Iris pigment epithelial cell (primary cell): ENCODE data around the gene IL31.
"Not testable (repeated sequence)": the region's sequence is repeated elsewhere in the genome, so short reads cannot be mapped to it uniquely, and the experiment has no call there.

ENCODE experiments used
- DNase-seq: peaks from one replicate; pipeline ENCODE4 v3.0.0-alpha.2; 2011; ENCODE audit warnings: low read depth

IL31 gene

DNA sequence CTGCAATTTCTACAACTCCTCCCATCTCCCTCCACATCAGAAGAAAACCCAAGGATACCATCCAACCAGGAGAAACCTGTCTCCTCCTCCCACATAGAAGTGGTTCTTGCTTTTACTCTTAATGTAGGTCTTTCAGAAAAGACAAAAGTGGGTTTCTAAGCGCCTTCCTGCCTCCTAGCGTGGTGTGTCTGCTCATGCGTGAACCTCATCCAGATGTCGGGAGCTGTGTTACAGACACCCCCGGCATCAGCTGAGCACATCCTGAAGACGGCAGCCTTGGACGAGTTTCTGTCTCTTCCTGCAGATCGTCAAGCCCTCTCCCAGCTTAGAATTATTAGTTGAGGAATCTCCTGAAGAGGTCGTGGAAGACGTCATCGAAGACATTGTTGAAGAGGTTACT, 18.4 kb upstream of the IL31 start:
- DNase-seq = no peak

DNA sequence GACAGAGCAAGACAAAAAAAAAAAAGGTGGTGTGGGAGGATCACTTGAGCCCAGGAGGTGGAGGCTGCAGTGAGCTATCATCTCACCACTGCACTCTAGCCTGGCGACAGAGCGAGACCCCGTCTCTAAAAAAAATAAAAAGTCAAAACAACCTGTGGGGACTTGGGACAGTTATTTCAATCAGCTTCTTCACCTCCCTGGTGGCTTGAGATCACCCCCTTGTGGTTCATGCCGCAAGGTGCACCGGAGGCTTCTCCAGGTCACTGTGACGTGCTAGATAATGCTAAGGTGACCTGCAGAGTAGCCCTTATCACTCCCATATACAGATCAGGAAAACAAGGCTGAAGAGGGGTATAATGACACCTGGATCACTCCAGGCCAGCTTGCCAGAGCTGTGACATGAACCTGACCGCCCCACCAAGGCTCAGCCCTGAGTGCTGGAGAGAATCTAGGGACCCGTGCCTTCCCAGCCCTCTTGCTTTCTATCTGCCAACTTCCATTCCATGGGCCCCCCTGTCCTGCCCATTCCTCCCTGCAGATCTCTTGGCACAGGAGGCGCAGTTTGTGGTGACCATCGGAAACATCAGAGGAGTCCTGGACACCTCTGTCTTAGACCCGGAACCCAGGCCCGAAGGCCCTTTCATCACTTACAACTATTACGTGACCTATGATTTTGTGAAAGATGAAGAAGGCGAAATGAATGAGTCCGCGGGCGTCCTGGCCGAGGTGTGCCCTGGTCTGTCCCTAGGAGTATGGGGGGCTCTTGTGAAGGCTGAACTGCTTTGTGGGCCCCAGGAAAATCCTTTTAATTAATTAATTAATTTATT, 17.0 kb upstream of the IL31 start:
- peak; percentile 58 for DNase-seq

DNA sequence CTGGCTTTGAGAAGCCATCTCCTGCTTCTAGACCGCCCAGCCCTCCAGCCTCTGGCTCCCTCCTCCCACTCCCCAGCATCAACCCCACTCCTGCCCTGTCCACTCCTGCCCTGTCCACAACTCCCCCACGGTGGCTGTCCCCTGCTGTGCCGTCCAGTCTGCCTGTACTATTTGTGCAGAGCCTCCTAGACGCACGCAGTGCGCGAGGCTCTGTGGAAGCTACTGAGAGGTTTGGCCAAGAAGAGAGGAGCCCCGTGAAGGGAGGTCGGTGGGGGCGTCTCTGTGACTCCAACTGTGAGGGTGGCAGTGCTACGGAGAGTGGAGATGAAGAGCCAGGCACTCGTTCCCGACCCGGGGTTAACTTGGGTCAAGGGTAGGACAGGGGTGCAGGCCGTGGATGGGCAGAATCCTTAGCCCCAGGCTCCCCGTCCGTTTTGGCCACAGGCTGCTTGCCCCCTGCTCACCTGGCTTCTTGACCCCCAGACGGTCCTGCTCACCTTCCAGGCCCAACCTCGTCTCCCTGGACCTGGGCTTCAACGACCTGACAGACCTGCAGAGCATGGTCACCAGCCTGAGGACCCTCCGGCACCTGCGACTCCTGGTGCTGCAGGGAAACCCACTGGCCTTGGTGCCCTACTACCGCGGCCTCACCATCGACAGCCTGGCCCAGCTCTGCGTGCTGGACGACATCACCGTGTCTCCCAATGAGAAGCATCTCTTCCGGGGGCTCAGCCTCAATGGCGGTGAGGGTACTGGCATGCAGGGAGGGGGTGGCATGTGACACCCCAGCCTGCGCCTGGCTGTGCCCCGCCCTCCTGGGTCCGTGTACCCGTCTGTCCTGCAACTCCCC, 15.8 kb upstream of the IL31 start:
- DNase-seq = no peak

- DNase-seq = no peak
Measured at GRCh38 chr12:122187466-122187865, 13.4 kb upstream of the IL31 start.

- DNase-seq = no peak
Measured at GRCh38 chr12:122185494-122186082, 11.6 kb upstream of the IL31 start.

DNA sequence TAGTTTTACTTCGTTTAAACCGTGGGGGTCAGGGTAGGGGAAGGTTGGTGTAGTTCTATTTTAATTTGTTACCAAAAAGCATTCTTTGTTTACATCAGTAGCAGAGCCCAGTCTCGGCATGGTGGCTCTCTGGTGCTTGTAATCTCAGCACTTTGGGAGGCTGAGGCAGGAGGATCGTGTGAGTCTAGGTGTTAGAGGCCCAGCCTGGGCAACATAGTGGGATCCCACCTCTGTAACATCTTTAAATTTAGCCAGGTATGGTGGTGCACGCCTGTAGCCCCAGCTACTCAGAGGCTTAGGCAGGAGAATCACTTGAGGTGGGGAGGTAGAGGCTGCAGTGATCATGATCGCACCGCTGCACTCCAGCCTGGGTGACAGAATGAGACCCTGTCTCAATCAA, 11.1 kb upstream of the IL31 start:
- DNase-seq = no peak

DNA sequence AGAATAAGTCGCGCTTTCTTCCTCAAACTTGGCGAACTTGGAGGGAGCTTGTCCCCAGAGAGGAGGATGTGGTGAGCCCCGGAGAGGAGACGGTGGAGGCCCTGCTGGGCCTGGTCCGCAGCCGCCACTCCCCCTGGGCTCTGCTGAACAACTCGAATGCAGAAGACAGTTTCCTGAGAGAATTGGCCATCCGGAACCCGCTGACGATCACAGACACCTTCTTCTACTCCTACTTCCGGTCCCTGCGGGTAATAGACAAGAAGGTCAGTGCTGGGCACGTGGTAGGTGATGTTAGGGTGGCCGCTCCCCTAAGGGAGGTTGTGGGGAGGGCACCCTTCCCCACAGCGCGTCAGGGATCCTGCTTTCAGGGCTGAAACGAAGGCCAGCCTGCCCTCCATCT, 10.5 kb upstream of the IL31 start:
- no peak for DNase-seq

- no peak for DNase-seq
Measured at GRCh38 chr12:122183588-122183940, 9.5 kb upstream of the IL31 start.

DNA sequence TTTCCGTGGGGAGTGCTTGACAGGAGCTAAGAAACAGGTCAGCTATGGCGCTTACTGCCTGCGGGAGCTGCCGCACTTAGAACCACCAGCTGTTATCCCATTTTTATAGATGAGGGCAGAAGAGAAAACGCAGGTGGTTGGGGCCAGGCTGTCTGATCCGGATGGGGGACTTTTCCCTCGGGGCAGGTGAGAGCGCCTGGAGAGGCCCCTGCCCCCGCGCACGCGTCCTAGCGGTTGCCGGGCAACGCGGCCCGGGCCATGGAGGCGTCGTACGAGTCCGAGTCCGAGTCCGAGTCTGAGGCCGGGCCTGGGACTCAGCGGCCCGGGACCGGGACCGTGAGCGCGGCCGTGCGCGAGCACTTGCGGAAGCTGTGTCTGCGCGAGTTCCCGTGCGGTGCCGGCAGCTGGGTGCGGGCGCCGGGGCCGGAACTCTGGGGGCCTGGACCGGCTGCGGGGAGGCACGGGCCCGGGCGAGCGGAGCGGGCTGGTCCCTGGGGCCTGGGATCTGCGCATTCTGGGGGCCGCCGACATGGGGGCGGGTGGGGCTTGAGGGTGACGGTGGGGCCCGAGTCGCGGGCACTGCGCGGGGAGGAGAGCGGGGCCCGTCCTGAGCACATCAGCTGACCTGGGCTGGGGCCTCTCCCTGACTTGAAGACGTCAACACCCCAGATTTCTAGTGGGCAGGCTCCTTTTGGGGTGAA, 9.0 kb upstream of the IL31 start, which contains the start of gene LRRC43:
Gene LRRC43 (plus strand): TSS at position 237 of the 701 bp plus-strand sequence. CDS start 22 bp downstream, at position 259.
- peak; percentile 24 for DNase-seq

DNA sequence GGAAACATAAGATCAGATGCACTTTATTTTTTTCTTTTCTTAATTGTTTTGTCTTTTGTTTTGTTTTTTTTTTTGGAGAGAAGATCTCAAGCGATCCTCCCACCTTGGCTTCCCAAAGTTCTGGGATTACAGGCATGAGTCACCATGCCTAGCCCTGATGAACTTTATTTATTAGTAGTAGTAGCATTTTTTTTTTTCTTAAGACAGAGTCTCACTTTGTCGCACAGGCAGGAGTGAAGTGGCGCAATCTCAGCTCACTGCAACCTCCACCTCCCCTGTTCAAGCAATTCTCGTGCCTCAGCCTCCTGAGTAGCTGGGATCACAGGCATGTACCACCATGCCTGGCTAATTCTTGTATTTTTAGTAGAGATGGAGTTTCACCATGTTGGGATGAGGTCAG, 2.5 kb upstream of the IL31 start:
- DNase-seq = not testable (repeated sequence)

DNA sequence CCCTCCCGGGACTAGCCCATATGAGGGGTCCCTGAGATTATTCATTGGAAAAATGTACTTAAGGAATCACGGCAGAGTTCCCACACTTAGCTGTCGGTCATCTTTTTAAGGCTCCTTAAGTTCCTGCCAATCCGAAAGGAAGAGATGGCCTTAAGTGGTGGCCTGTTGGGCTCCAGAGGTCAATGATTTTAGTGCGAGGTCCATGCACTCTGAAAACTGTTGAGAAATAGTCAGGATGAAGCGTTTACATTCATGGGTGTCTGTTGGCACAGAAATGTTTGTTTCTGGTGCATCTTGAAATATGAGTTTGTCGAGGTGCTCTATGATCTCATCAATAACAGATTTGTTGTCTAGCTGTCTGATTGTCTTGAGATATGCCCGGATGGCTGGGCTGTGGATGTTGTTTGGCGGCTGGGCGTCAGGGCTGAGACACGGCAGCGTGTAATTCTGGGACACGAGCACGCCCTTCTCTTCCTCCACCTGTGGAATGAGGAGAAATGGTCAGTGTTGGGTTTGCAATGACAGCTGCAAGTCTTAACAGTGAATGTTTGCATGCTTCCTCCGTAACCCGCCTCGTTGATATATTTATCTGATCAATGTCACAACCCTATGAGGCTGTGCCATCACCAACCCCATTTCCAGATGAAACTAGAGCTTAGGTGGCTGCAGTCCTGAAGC, 1.6 kb downstream of the IL31 start:
- no peak for DNase-seq

GRCh38 chr12:122171399-122171798, 2.6 kb downstream of the IL31 start:
- no peak for DNase-seq

DNA sequence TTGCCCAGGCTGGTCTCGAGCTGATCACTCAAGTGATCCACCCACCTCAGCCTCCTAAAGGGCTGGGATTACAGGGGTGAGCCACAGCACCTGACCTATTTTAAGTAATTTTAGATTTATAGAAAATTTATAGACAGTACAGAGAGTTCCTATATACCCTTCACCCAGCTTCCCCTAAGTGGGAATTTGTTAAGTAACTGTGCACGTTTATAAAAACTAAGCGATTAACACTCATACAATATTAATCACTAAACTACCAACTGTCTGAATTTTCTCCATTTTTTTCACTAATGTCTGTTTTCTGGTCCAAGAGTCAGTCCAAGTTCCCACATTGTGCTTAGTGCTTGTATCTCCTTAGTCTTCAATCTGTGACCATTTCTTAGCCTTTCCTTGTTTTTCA, 5.5 kb downstream of the IL31 start:
- no peak for DNase-seq

- DNase-seq = no peak
Measured at GRCh38 chr12:122167356-122167925, 6.6 kb downstream of the IL31 start.

DNA sequence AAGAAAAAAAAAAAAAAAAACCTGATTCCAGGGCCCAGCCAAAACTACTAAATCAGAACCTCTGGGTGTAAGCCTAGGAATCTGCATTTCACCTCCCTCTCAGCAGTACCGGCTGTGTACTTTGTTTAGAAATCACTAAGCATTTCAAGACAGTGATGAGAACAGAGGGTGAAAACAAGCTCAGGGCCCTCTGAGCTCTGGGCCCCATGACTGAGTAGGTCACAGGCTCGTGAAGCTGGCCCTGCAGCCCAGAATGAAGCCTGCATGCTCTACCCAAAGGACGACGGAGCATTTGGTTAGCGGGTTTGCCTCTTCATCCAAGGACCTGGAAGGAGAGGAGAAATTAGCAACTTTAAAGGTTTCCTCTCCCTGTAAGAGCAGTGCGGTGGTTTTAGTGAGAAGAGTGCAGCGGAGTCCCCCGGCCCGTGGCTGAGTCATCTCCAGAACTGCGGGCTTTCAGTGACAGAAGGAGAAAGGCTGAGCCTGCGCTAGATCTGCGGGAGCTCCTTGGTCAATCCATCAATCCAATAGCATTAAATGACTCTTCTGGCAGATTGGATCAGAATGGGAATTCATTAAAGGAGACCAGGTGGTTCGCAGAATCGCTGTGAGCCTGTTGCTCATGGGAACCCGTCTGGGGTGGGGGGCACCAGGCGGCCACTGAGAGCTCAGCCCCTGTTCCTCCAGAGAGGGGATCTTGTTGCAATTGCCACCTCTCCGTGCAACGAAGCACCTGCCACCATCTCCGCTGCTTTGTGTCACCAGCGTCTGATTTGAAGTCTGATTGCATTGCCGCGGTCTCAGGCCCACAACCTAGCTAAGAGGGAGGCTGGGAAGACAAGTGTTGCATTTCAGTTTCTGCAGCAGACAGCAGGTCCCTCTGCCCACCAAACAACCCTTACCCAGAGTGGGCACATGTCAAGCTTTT, 7.3 kb downstream of the IL31 start:
- DNase-seq = no peak

DNA sequence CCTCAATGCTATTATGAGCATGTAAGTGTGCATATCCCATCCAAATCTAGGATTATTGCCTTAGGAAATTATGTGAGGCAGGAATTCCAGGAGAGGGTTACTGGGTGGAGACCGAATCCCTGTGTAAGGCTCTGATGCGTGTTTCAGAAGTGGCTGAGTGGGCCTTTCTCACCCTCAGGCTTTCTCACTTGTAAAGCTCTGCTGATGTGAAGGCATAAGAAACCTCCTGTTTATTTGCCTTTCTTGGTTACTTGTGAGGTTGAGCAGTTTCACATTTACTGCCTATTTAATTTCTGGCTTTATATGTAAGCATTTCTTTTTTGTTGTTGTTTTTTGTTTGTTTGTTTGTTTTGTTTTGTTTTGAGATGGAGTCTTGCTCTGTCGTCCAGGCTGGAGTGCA, 11.0 kb downstream of the IL31 start:
- no peak for DNase-seq

GRCh38 chr12:122161682-122162081, 12.3 kb downstream of the IL31 start:
- DNase-seq = no peak

GRCh38 chr12:122160761-122161160, 13.3 kb downstream of the IL31 start:
- DNase-seq = no peak

- no peak for DNase-seq
Measured at GRCh38 chr12:122159882-122160281, 14.1 kb downstream of the IL31 start.

- no peak for DNase-seq
Measured at GRCh38 chr12:122158700-122159285, 15.2 kb downstream of the IL31 start.
